ENCODE data around the gene CENPW.

CENPW gene

DNA sequence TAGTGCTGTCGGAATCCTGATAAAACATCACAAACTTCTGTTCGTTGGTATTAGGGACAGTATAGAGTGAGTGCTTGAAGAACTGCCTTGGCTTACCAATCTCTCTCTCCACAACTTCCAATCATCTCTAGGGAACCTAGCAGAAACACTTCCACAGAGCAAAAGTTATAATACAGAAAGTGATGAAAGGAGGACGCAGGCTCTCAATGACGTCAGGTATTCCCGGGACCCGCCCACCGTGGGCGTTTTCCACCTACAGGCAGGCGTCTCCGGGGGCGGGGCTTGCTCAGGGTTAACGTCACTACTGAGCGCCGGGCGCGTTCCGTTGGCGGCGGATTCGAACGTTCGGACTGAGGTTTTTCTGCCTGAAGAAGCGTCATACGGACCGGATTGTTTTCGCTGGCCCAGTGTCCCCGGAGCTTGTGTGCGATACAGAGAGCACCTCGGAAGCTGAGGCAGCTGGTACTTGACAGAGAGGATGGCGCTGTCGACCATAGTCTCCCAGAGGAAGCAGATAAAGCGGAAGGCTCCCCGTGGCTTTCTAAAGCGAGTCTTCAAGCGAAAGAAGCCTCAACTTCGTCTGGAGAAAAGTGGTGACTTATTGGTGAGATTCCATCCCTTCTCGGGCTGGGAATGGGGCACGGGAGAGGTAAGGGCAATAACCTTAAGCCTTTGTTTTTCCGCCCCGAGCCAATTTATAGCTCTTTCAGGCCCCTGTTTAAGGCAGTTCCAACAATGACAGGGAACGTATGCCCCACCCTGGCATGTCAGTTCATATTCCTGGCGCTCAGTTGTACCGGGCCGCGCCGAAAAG lies at the start of gene CENPW:
Gene CENPW (plus strand): TSS at position 320 of the 814 bp plus-strand sequence. CDS start 159 bp downstream, at position 479.
- DNase-seq (ENCODE audit: low spot score) = peak; percentile 87

DNA sequence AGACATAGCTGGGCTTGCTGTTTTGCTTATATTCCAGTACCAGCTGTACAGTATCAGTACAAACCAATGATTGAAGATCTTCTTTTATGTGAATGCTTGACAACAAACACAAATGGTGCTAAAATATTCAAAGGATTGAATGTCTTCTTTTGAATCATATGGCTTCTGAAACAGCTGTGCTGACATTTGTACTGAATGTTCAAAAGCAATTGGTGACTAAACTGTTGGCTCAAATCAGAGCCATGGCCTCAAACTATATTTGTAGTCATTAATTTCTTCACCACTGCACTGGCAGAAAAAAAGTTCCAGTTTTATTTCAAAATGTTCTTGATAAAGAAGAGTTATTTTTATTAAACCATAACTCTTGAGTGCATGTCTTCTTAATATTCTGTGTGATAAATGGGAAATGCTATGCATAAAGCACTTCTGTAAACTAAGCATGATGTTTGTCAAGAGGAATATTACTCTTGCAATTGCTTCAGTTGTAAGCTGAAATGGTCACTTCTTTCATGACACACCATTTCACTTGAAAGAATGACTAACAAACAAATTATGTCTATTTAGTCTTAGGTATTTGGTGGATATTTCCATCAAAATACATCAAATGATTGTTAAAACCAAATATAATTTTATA lies 45.9 kb upstream of the CENPW start:
- DNase-seq (ENCODE audit: low spot score) = no peak

DNA sequence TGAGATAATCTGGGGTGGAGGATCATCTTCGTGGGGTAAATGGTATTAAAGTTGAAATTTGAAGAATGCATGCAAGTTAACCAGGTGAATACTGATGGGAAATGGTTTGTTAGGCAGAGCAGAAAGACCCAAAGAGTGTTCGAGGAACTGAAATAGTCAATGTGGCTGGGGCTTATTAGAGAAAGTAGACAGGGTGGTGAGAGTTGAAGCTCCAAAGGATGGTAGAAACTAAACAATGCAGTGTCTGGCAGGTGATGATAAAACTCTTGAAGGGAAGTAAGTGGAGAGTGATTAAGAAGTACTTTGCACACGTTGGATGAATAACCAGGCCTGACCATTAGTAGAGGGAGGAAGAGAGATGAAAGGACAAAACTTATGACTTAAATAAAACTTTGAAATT lies 39.8 kb upstream of the CENPW start:
- no peak for DNase-seq (ENCODE audit: low spot score)

DNA sequence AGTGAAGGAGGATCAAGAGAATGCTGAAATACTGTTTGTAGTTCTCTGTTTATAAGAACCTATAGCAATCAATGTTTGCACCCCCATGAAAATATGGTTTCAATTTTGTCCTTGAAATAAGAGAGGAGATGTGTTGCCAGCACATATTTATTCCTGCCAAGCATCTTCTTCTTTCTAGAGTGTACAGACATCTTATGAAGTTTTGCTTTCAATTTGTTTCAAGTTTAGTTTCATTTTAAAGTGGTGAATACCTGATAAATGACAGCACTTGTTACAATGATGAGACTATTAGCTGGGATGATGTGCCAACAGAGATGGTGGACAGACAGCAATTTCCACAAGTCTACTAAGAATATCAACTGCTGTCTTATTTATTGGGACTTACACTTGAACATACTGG lies 39.2 kb upstream of the CENPW start:
- DNase-seq (ENCODE audit: low spot score) = no peak

DNA sequence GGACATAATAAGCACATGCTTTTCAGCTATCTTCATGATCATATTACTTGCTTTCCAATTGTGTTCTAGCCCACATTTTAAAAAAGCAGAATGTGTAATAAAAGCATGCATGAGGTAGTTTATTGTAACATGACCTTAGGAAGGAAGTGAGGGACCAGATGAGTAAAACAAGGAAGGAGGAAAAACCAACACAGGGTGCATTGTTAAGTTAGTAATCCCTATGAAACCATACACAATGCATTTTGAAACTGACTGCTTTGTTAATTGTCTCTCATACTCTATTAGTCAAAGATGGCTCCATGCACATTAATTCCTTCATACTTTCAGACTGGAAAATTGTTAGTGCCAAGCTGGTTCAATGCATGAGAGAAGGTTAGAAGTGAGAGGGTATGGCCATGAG lies 37.7 kb upstream of the CENPW start:
- DNase-seq (ENCODE audit: low spot score) = no peak

DNA sequence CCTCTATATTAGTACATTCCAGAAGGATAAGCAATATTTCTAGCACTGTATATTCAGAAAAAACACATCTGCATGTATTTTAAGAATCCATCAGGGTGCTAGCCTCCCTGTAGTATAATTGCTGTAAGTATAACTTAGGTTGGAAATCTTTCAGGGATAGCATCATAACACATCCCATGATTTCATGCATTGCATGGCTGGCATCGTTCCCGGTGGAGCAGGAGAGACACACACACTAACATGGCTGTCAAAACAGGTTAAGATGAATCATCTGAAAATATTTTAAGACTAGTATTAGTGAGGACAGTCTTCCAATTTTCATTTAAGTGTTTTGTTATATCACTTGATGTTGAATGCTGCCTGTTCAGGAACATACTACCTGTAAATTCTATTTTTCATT lies 32.1 kb upstream of the CENPW start:
- DNase-seq (ENCODE audit: low spot score) = no peak

DNA sequence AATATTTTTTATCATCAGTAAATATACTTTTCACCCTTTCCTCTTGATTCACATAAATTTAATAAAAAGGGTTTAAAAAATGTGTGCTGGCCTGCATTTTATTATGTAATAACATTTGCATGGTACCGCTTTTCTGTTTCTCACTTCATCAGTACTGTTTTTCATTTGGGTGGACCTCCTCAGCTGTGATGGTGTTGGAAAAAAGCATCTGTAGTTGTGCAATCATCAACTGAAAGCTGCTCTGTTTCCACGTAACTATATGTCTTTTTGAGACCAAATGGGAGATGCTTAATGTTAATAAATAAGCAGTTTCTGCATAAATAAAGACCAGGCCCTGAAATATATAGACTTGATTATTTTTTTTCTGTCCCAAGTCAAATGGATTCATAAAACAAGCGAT lies 31.6 kb upstream of the CENPW start:
- no peak for DNase-seq (ENCODE audit: low spot score)

DNA sequence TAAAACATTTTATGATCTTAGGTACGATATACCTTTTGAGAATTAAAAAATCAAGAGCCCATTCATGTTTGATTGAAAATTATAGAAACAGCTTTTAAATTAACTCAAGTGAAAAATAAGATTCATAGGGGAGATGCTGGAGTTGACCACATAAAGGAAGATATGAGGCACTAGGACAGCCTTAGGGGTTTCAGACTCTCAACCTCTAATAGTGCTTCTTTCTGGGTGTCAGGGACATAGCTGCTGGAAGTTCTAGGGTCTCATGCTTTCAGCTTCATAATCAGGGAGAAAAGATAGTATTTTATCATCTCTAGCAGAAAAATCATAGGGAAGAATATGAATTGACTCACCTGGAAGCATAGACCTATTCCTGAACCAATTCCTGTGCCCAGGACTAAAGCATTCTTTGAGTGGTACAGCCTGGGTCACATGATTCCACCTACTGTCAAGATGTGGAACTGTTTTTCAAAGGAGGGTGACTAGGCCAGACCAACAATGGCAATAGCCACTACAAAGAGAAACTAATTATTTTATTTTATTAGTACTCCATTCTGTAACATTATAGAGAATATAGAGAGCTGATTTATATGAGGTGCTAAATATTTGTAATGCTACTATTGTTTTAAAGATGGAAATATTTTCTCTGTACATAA lies 27.8 kb upstream of the CENPW start:
- DNase-seq (ENCODE audit: low spot score) = no peak

DNA sequence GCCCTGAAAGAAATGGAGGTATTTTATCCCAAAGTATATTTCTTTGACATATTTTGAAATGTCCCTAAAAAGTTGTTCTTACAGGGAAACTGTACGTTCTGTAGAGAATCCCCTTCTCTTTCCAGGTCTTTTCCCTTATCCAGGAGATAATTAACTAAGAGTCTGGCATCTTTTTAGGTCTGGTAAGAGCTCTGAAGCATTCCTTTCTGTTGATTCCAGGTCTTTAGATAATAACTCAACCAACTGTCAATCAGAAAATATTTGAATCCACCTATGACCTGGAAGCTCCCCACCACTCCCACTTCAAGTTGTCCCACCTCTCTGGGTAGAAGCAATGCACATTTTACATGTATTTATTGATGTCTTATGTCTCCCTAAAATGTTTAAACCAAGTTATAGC lies 26.0 kb upstream of the CENPW start:
- DNase-seq (ENCODE audit: low spot score) = no peak

DNA sequence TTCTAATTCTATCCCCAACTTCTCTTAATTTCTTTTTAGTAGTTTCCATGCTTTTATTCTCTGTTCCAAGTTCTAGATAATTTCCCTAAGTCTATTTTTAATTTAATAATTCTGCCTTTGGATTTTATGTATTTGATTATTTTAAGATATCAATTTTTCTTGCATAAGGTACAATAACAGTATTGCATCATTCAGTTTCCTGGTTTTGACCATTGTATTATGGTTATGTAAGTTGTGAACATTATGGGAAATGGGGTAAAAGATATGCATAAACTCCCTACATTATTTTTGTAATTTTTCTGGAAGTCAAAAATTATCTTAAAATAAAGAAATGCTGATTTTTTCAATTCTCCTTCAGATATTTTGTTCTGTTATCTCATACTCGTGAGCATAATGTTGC lies 21.1 kb upstream of the CENPW start:
- DNase-seq (ENCODE audit: low spot score) = no peak

DNA sequence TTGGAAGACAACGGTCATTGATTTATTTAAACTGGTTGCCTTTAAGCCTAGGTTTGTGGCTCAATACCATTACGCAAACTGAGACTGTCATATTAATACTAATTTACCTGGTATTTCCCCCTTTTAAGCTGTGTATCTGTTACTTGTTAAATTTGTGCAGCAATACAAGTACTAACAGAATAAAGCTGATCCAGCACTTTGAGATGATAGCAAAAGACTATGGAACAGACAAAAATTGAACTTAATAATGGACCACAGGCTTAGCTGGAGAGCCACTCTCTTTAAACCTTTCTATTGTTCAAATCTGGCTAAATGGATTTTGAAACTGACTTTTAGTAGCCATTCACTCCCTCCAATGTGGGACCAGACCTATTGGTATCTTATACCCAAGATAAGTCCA lies 6.2 kb upstream of the CENPW start:
- DNase-seq (ENCODE audit: low spot score) = no peak

DNA sequence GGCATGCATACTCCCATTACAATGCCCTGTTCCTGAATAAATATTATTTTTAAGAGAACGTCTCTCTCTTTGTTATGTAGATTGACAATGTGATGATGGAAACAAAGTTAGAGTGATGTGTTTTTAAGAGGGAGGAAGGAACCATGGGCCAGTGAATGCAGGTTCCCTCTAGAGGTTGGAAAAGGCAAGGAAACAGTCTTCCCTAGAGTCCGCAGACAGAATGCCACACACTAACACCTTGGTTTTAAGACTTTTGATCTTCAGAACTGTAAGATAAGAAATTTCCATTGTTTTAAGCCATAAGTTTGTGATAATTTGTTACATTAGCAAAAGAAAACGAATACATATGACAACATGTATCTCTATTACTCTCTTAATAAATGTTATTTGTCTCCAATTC lies 4.7 kb upstream of the CENPW start:
- no peak for DNase-seq (ENCODE audit: low spot score)

DNA sequence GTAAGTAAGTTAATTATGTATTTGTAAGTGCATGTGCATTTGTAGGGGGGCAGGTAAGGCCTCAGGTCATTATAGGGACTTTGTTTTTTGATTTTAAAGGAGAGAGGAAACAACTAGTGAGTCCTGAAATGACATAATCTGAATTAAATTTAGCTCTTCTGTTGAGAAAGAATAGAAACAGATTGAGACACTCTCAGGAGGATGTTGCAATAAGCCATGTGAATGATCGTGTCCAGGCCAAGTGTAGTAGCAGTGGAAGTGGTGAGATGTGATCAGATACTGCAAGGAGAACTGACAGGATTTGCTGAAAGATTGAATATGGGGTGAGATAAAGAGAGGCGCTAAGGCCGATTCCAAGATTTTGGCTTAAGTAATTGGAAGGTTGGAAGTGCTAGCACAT lies 2.6 kb upstream of the CENPW start:
- no peak for DNase-seq (ENCODE audit: low spot score)

DNA sequence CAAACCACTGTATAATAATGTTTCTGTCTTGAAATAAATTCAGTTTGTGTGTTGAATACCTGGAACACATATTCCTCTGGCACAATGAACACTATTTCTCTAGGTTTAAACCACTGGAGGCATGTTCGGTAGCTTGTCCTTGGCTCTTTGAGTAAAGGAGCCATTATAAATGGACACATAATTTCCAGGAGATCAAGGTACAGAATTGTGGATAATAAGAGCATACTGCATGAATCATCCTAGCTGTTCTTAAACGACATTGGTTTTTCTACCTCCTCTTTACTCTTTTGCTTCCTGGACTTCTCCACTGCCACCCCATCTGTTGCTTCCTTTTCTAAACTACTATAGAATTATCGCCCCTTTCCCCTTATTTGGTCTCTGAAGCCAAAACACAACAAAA lies 1.2 kb downstream of the CENPW start:
- DNase-seq (ENCODE audit: low spot score) = no peak

DNA sequence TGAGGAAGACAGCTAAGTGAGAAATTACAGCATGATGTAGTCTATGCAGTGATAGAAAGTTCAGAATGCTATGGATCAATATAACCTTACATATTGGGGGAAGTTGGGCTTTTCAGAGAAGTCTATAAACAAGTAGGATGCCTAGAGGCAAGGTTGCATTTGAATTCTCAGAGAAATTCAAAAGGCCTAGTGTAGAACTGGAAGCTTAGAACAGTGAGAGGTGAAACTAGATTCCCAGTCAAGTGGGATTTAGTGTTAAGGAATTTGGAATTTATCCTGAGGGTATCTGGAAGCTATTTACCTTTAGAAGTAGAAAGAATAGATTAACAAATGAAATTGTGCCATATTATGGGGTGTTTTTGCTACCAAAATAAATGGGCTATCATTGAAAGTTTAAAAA lies 4.3 kb downstream of the CENPW start:
- no peak for DNase-seq (ENCODE audit: low spot score)

DNA sequence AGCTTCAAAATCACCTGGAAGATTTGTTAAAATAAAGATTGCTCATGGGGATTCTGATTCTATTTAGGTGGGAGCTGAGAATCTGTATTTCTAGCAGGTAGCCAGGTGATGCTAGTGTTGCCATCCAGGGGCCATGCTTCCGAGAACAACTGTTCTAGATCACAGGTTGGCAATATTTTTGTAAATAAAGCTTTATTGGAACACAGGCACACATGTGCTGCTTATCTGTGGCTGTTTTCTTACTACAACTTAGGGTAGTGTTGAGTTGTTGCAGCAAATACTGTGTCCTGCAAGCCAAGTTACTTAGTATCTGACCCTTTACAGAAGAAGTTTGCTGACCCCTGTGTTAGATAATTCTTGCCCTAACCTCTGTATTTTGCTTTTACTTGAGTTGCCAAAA lies 12.0 kb downstream of the CENPW start:
- no peak for DNase-seq (ENCODE audit: low spot score)

DNA sequence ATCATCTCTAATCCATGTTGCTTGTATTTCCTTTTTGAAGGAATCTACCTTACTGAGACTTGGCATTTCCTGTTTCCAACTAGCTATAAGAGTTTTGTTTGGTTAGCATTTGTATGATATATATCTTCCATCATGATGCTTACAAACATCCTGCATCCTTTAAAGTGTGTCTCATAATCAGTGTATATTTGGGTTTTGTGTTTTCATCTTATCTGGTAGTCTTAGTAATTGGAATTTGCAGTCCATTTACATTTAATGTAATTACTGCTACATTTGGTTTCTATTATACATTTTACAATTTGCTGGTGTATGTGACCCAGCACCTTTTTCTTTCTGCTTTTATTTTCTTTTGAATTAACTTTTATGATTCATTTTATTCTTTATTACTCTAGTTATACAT lies 12.6 kb downstream of the CENPW start:
- no peak for DNase-seq (ENCODE audit: low spot score)

DNA sequence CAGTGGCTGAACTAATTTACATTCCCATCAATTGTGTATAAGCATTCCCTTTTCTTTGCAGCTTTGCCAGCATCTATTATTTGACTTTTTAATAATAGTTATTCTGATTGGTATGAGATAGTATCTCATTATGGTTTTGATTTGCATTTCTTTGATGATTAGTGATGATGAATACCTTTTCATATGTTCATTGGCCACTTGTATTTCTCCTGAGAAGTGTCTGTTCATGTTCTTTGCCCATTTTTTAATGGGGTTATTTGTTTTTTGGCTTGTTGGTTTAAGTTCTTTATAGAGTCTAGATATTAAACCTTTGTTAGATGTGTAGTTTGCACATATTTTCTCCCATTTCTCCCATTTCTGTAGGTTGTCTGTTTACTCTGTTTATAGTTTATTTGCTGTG lies 16.6 kb downstream of the CENPW start:
- no peak for DNase-seq (ENCODE audit: low spot score)

DNA sequence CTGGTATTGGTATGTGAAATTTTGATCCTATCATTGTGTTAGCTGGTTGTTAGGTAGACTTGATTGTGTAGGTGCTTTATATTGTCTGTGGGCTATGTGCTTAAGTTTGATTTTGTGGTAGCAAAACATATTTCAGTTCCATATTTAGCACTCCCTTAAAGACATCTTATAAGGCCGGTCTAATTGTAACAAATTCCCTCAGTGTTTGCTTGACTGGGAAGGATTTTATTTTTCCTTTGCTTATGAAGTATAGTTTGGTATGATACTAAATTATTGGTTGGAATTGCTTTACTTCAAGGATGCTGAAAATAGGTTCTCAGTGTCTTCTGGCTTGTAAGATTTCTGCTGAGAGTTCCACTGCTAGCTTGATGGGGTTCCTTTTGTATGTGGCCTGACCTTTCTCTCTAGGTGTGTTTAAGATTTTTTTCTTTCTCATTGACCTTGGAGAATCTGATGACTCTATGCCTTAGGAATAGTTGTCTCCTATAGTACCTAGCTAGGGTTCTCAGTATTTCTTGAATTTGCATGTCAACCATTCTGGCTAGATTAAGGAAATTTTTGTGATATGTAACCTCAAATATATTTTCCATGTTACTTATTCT lies 20.1 kb downstream of the CENPW start:
- DNase-seq (ENCODE audit: low spot score) = no peak

DNA sequence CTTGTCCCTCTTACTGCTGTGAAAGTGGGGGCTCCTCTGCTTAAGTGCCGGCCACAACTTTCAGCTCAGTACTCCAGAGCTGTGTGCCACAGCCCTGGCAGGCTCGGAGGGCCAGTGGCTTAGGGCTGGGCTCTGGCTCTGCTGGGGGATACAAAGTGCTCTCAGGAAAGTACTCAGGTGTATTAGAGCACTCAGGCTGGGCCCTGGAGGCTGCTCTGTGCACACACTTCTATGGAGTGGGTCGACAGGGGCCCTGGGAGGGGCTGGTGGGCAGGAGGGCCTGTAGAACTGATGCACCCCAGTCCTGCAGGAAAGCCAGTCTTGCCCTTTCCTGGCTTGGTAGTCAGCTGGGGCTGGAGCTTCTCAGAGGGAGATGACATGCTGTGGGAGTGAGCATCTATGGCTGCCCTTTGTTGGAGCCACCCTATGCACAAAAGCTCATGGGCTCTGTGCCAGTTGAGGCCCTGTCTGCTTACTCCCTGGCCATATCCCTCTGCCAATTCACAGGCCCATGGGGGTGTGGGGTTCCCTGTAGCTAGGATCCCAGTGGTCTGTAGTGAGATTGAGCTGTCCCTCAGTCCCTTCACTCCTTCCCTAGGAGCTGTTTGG lies 22.0 kb downstream of the CENPW start:
- DNase-seq (ENCODE audit: low spot score) = no peak

DNA sequence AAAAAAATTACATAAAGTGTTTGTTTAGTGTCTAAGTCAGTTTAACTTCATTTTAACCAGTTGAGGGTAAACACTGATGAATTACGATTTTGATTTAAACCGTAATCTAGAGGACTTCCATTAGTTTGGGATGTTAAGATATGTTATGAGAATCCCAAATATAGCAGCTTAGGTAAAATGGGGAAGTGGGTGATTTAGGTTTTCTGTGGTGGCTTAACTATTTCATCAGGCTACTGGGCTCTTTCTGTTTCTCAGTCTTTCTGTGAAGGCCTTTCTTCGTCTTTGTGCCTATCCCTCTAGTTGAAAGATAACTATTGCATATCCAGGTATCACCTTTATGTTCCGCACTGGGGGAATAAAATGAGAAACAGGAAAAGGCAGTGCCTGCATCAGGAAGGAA lies 27.9 kb downstream of the CENPW start:
- no peak for DNase-seq (ENCODE audit: low spot score)

DNA sequence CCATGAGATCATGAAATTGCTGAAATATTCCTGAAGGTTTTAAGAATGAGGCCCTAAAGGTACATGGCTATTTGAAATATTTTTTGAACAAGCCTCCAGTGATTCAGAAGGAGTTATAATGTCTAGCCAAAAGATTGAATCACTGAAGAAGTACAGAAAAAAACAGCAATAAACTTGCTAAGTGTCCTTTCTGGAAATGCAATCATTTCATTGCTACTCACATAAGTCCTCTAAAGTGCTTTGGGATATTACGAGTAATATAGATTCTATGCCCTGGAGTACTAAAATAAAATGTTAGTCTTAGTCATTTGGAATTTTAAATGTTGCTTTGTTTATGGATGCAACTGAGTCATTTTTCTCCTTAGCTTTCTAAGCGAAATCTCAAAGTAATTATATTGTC lies 32.7 kb downstream of the CENPW start:
- no peak for DNase-seq (ENCODE audit: low spot score)

DNA sequence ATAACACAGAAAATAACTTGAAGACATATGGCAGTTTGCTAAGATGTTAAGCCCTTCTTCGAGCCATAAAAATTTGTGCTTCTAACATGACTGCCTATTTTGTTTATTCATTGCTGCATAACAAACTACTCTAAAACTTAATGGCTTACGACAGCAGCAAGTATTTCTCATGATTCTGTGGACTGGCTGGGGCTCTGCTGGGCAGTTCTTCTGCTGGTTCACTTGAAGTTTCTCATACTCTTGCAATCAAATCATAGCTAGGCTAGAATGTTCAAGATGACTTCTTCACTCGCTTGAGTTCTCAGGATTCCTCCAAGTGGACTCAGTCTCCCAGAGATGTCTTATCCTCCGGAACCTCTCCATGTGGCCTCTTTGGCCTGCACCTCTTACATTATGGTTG lies 33.4 kb downstream of the CENPW start:
- DNase-seq (ENCODE audit: low spot score) = no peak

Measured in CD4-positive, alpha-beta T cell treated with Interleukin-2 at 100 ng/mL for 4 hours (primary cell).